Measurements from ENCODE around the gene KCNMA1.

- TF ChIP-seq CTCF (IDR thresholded peaks at IDR 0.05) (no peak), POLR2A (IDR thresholded peaks at IDR 0.05) (no peak)
Measured at GRCh38 chr10:77472146-77472545, 165.5 kb downstream of the KCNMA1 start.

Data from vagina (tissue), 2 donors.